Measurements from ENCODE around the gene SPATC1L.

Gene SPATC1L

DNA sequence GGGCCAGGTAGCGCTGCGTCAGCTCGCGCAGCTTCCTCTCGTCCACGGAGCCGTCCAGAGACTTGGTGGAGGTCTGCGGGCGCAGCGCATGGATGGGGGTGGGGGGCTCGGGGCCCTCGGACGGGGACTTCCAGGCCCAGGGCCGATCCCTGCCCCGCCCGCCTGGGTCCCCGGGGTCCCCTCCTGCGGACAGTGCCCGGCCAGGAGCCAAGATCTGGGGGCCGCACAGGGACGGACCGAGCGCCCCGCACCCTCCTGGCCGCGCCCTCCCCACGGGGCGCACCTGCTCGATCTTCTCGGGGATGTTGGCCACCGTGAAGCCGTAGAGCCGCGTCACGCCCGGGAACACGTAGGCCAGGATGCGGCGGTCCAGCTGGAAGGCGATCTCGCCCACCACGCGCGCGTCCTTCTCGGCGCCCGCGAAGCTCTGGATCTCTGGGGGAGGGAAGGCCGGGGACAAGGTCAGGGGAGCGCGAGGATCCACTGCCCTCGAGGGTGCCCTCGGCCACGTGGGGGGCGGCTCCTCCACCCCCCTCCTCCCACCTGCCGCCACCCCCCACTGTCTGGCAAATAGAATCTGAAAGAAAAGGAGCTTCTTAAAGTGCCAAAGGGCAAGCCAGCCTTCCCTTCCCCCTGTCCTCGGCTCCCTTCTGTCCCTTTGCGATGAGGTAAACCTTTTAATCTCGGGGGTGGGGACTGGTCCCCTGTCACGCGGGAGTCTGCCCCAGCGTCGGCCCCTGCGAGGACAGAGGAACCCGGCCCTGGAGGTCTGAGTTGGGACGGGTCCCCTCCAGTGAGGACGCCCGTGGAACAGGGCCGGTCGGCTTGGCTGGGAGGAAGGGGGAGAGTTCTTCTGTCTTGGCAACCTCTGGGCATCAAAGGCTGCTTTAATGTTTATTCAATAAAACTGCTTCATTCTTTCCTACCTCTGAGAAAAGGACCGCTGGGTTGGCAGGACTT lies 22.3 kb downstream of the SPATC1L start:
- no peak for DNase-seq (ENCODE audit: low read depth)

DNA sequence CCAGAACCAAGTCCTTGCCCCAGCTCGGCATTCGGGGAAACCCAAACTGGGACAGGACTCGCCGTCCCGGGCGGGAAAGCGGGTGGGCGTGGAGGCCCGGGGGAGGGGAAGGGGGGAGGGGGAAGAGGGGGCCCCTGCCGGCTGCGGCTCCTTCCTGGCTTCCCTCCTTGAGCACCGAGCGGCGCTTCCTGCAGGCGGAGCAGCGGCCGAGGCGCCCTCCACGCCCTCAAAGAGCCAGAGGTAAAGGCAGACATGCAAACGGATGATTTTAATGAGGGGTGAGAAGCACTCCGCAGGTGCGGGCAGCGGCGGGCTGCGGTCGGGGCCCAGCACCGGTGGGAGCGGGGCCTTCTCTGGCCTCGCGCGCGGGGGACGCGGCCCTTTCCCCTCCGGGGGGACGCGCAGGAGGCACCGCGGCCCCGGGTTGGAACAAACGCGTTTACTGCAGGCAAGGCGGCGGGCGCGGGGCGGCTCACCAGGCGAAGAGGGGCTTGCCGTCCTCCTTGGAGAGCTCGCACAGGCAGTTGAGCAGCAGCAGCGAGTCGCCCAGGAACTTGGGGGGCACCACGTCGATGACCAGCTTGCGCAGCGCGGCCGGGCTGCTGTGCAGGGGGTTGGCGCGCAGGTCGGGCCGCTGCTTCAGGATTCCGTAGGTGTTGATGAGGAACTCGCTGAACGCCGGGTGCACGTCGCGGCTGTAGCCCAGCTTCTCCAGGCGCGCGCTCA lies 23.2 kb downstream of the SPATC1L start:
- DNase-seq (ENCODE audit: low read depth): no peak

DNA sequence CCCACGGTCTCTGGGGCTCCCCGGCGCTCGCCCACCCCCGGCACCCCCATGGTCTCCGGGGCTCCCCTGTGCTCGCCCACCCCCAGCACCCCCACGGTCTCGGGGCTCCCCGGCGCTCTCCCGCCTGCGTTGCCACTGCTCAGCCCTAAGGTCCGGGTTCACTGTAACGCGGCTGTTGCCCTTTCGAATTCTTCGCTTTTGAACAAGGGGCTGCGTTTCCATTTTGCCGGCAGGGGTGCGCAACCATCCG lies 23.7 kb downstream of the SPATC1L start:
- DNase-seq (ENCODE audit: low read depth): no peak

DNA sequence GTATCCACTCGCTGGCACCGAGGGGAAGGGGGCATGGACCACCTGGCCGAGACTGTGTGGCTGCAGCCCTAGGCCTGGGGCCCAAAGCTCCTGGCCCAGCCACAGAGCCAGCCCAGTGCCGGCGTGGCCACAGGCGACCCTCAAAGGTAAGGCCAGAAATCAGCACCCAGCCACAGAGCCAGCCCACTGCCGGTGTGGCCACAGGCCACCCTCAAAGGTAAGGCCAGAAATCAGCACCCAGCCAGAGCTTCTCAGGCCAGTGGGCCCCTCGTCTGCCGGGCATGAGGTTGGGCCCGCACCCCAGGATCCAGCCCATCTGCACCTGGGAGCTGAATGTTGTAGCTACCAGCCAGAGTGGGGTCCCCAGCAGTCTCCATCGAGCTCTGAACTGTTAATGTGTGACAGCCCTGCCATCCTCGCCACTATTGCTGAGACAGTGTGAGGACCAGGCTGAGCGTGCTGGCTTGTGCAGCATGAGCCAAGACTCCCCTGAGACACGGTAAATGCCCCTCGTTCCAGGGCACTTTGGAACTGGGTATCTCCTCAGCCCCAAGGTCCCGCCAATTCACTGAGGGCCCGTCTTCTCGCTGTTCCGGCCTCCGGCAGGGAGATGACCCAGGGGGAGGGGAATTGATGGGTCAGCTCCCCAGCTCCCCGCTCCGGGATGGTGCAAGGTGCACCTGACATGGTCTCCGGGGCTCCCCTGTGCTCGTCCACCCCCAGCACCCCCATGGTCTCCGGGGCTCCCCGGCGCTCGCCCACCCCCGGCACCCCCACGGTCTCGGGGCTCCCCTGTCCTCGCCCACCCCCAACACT lies 24.2 kb downstream of the SPATC1L start:
- no peak for DNase-seq (ENCODE audit: low read depth)

DNA sequence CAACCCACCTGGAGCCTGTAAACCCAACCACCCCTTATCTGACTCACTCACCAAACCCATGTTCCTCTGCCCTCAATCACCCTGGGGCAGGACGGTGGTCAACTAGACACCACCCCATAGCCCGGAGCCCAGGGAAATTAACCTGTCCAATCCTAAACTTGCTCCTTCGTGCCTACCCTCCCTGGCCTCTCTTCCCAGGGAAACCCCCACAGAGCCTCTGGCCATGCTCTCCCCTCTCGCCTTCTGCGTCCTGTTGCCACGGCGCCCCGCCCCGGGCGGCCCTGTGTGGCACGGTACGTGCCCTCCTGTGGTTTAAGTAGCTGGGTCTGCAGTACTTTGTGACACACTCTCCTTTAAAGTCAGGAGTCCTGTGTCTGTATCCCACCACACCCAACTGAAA lies 24.9 kb downstream of the SPATC1L start:
- no peak for DNase-seq (ENCODE audit: low read depth)

DNA sequence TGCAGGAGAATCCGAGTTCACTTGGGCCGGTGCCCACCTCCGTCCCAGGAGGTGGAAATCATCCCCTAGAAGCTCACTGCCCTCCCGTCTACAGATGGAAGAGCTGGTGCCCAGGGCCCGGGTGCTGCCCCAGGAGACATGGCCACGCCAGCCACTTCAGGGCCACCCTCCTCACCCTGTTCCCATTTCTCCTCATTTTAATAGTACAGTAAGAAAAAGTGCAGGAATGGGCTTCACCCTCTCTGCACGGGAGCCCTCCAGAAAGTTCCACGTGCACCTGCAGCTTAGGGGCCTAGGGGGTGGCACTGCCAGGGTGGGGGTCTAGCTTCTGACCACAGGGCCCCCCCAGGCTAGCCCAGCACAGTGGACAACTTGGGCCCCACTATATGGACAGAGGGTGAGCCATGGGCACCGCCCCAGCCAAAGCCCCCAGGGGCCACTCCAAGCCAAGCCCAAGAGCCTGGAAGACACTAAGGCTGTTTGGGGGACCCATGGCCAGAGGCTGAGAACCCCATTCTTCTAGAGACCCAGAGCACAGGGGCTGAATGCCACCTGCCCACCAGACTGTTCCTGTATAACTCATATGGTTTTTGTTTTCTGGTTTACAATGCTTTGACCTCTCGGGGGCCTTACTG lies 25.5 kb downstream of the SPATC1L start:
- DNase-seq (ENCODE audit: low read depth): no peak

DNA sequence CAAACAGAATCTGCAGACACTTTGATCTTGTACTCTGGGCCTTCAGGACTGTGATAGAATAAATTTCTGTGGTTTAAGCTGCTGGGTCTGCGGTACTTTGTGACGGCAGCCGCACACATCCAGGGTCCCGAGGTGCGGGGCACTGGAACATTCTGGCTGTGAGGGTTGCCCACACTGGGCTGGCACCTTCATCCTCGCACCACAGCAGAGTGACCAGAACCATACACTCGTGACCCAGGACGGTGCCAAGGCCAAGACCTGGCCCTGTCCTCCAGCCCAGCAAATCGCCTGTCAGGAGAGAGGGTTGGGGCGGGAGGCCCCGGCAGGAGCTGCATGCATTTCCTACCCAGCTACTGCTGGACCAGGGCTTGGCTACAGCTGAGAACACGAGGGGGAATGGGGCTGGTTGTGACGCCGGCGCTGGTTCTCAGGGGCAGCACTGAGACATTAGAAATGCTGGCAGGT lies 26.2 kb downstream of the SPATC1L start:
- no peak for DNase-seq (ENCODE audit: low read depth)

DNA sequence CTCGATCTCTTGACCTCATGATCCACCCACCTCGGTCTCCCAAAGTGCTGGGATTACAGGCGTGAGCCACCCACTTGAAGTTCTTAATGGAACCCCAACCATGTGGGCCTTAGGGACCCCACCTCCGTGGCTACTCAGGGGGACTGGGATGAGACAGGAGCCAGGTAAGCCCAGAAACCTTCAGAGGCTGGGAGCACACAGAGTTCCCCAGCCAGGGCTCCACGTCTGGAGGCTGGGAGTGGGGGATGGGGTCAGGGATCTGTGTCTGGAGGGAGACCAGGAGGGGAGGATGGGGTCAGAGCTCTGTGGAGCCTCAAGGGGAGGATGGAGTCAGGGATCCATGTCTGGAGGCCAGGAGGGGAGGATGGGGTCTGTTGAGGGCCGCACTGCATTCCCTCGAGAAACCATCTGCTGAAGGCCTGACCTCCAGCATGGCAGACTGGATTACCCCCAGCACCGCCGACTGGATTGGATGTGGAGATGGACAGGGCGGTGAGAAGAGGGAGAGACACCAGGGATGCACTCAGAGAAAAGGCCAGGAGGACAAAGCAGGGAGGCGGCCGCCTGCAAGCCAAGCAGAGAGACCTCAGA lies 26.8 kb downstream of the SPATC1L start:
- DNase-seq (ENCODE audit: low read depth): no peak

DNA sequence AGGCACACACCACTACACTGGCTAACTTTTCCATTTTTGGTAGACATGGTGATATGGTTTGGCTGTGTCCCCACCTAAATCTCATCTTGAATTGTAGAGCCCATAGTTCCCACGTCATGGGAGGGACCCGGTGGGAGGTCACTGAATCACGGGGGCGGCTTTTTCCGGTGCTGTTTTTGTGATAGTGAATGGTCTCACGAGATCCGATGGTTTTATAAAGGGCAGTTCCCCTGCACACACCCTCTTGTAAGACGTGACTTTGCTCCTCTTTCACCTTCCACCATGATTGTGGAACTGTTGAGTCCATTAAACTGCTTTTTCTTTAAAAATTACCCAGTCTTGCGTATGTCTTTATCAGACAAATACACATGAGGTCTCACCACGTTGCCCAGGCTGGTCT lies 27.6 kb downstream of the SPATC1L start:
- no peak for DNase-seq (ENCODE audit: low read depth)

DNA sequence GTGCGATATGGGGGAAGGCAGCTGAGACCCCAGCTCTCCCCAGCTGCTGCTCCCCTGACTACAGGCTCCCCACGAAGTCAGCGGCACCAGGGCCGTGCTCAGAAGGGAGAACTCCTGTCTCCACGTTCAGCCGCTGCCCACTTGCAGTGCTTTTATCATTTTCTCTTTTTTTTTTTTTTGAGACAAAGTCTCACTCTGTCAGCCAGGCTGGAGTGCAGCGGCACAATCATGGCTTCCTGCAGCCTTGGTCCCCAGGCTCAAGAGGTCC lies 27.9 kb downstream of the SPATC1L start:
- DNase-seq (ENCODE audit: low read depth): no peak

DNA sequence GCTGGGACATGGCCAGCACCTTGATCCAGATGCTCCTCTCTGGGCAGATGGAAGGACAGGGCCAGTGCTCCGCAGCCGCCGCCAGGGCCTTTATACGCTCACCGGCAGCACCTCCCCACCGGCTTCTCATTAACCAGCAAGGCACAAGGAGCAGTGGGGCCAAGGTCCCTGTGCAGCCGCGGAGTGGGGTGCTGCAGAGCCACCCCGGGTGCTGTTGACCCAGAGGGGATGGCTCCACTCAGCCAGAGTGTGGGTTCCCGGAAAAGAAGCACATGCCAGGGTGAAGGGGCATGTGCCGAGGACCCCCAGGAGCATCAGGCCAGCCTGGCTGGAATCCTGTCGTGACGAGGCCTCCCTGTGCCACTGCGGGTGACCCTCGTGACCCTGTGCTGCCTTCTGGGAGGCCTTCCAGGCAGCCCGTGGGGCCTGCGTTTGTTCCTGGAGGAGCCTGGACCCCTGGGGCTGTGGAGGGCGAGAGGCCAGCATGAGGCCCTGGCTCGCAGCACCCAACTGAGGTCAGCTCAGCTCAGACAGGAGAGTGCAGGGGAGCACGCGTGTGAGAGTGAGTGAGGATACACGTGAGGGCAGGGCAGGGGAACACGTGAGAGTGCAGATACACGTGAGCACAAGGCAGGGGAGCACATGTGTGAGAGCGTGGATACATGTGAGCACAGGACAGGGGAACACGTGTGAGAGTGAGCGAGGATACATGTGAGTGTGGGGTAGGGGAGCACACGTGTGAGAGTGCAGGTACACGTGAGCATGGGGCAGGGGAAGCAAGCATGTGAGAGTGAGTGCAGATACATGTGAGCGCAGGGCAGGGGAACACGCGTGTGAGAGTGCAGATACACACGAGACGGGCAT lies 28.5 kb downstream of the SPATC1L start, which contains the start of gene FTCD:
Gene FTCD, minus strand, starts transcription at position 66 of the 864 bp plus-strand sequence. Its CDS starts 56 bp downstream, at position 10.
- DNase-seq (ENCODE audit: low read depth): no peak

DNA sequence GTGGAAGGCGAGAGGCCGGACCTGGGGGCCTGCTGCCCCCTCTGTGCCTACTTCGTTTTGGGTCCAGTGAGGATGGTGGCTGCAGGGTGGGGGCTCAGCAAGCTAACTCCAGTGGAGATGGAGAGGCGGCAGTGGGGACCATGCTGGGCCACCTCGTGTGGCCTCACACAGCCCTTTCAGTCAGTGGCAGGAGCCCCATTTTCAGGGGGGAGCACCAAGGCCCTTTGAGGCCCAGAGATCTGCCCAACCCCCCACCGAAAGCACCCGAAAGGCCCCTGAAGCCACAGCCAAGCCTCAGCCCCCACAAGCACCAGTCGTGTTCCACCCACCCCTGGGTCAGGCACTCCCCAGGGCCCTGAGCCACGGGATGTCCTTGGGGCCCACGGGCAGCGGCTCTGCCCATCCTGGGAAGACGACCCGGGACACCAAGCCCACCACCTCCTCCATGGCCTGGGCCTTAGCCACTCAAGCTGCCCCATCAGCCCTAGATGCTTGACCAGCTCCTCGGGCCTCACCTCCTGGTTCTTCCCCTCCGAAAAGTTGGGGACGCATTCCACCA lies 29.2 kb downstream of the SPATC1L start:
- DNase-seq (ENCODE audit: low read depth): no peak

DNA sequence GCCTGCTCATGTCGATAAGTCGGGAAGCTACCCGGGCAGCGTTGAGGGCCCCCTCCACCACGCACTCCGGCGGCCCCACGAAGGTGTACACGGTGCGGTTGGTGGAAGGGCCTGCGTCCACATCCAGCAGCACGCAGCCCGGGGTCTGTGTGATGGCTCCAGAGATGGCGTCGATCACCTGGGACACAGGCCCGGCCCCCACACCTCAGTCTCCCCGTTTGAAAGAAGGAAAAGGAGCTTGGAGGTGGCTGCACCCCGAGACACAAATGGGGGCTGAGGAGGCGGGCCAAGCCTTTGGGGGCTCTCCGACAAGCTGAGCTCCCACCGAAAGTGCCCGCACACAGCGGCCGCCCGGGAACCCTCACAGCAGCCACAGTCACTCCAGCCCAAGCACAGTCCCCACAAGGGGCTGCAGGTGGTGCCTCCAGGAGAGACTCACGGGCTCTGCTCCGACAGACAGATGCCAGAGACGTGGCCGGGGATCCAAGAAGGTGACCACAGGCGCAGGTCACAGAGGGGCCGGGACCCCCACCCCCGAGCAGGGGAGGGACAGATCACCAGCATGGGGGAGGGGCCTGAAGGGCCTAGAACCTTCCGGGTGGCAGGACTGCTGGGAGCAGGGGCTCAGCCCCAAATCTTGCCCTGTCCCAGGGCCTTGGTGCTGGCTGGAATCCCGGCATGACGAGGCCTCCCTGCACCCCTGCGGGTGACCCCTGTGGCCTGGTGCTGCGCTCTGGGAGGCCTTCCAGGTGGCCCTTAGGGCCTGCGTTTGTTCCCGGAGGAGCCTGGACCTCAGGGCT lies 29.9 kb downstream of the SPATC1L start:
- DNase-seq (ENCODE audit: low read depth): no peak

DNA sequence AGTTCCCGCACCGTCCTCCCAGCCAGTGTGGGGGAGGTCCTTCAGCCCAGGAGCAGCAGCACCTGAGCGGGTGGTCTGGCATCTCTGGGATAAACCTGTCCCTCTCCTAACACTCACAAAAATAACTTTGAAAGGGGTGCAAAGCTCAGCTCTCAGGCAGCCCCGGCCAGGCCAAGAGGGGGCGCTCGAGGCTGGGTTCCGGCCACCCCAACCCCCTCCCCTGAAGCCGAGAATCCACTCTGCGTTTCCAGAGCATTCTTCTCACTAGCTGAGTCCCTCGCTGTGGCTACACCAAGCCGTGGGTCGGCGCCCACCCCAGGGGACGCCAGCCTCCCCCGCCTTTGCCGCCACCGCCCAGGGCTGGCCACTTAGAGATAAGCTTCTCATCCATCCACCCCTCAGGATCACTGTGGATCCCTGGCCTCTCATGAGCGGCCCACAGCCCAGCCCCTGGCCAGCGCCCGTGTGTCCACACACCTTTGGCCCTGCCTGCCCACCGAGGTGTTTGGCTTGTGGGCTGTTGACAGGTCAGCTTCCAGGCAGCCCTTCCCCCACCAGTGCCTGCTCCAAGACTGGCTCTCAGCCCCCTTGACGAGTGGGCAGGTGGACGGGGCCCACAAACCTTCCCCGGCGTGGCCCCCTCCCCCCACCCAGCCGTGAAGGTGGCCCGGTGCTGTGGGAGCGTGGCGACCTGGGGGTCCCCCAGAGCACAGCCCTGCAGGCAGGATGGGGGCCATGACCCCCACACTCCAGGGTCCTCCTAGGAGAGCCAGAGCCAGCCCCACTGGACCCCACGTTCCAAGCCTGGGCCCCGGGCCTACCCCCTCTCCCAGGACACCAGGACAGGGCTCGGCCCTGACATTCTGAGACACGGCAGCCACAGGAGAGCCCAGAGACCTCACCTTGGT lies 30.8 kb downstream of the SPATC1L start:
- DNase-seq (ENCODE audit: low read depth): no peak

DNA sequence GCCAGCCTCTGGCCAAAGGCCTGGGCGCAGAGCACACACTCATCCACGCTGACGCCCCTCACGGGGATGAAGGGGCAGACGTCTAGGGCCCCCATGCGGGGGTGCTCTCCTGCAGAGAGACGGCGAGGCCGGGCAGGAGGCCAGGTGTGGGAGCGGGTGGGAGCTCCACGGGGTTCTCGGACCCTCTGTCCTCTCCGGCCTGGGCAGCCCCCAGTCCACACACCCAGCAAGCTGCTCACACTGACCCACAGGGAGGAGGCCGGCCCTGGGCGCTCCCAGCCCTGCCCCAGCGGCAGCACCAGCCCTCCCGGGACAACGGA lies 31.4 kb downstream of the SPATC1L start:
- DNase-seq (ENCODE audit: low read depth): no peak

DNA sequence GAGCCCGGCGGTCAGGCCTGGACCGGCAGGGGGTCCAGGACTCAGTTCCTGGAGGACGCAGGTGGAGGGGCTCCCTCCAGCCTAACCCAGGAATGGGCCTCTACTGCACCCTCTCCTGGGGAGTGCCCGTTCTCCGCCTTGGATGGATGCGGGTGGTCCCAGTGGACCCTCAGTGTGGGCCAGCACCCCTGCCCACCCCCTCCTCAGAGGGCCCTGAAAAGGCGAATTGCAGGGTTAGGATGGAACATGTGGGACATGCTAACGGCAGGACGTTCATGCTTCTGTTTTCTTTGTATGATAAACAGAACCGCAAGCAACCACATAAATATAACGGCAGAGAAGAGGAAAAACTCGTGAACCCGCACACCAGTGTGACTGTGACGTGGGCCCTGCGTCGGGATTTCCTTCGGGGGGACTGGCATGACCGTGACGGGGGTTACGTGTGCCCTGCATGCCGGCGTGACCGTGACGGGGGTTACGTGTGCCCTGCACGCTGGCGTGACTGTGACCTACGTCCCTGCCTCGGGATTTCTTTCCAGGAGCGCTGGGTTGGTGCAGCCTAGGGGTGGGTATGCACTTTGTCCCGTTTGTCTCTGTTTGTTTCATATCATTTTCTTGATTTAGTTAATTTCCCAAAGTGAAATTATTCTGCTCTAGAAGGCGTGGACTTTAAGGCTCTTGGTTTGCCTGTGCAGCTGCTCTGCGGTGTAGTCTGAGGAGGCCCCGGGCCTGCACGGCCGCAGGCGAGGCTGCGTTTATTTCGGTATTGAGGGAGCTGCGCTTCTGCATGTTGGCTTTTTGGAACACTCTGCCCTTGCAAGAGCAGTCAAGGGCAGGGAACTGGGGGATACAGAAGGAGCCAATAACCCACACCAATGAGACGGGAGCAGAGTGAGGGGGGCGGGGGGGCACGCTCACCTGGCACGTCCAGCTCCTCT lies 32.0 kb downstream of the SPATC1L start:
- DNase-seq (ENCODE audit: low read depth): no peak

DNA sequence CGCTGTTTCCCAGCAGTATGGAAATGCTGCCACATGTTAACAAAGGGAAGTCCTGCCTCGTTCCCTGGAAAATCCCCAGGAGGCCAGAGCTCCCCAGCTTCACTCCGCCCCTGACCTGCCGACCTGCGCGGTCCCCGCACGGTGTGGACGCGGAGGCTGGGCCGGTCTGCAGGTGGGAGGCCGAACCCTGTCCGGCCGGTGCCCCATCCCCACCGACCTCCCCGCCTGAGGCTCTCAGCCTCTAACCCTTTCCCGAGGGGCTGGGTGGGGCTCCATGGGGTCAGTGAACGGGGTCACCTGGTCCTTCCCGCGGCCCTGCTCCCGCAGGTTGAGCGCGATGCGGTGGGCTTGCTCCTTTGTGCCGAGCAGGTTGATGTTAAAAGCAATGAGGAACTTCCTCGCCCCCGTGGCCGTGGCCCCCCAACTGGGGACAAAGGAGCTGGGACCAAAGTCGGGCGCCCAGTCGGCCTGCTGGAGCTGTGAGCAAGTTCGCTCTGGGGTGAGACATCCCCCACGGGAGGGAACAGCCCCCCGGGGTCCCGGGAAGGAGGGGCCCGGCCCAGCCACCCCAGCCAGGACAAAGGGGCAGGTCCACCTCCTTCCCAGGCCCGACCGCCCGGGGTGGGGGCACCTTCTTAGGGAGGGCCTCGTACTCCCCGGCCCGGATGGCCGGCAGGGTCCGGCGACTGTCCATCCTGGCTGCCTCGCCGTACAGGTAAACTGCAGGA lies 32.8 kb downstream of the SPATC1L start:
- DNase-seq (ENCODE audit: low read depth): no peak
